Activated naive CD4-positive, alpha-beta T cell treated with anti-CD3 and anti-CD28 coated beads, Interleukin-2, amount 50 U/mL, for 24 hours (primary cell): Measurements from ENCODE around the gene SH3RF3.

Experiments used
- H3K27ac Mint-ChIP-seq: one replicate; pipeline ENCODE4 v1.8.0; 2021; ENCODE audit warnings: mild to moderate bottlenecking, mixed read lengths
- H3K27me3 Mint-ChIP-seq: one replicate; pipeline ENCODE4 v1.8.0; 2021; ENCODE audit warnings: mixed read lengths
- H3K36me3 Mint-ChIP-seq: one replicate; pipeline ENCODE4 v1.8.0; 2021; ENCODE audit warnings: mixed read lengths
- H3K4me1 Mint-ChIP-seq: one replicate; pipeline ENCODE4 v1.8.0; 2021; ENCODE audit warnings: mixed read lengths
- H3K4me3 Mint-ChIP-seq: one replicate; pipeline ENCODE4 v1.8.0; 2021; ENCODE audit warnings: mild to moderate bottlenecking, mixed read lengths
- H3K9me3 Mint-ChIP-seq: one replicate; pipeline ENCODE4 v1.8.0; 2021; ENCODE audit warnings: mixed read lengths

Gene SH3RF3

GRCh38 chr2:109205447-109205846, 76.4 kb downstream of the SH3RF3 start:
- Mint-ChIP-seq H3K27ac (no peak overlapping the region), H3K27me3 (no peaks in the 10 kb centered on the region), H3K9me3 (no peaks in the 10 kb centered on the region), H3K4me1 (peaks cover 20% of the 10 kb centered on the region), H3K36me3 (no peaks in the 10 kb centered on the region), H3K4me3 (no peak overlapping the region)

- H3K27ac Mint-ChIP-seq = no peak overlapping the region
These were observed 77.7 kb downstream of the SH3RF3 start for GRCh38 chr2:109206569-109207146.

GRCh38 chr2:109207176-109207575, 78.2 kb downstream of the SH3RF3 start:
- Mint-ChIP-seq H3K27ac (no peak overlapping the region), H3K36me3 (no peaks in the 10 kb centered on the region), H3K4me3 (no peak overlapping the region), H3K4me1 (peaks cover 25% of the 10 kb centered on the region), H3K9me3 (no peaks in the 10 kb centered on the region), H3K27me3 (no peaks in the 10 kb centered on the region)

More at GRCh38 chr2:109206569-109207146, 77.7 kb downstream of the SH3RF3 start:
- Mint-ChIP-seq H3K27me3 (no peaks in the 10 kb centered on the region), H3K9me3 (no peaks in the 10 kb centered on the region), H3K36me3 (no peaks in the 10 kb centered on the region), H3K4me1 (peaks cover 25% of the 10 kb centered on the region), H3K4me3 (no peak overlapping the region)

- peaks cover 4% of the 10 kb centered on the region for H3K27me3 Mint-ChIP-seq
- H3K4me1 Mint-ChIP-seq = peaks cover 33% of the 10 kb centered on the region
- no peak overlapping the region for H3K27ac Mint-ChIP-seq
- no peaks in the 10 kb centered on the region for H3K9me3 Mint-ChIP-seq
- H3K4me3 Mint-ChIP-seq = no peak overlapping the region
- H3K36me3 Mint-ChIP-seq = no peaks in the 10 kb centered on the region
These were observed 79.3 kb downstream of the SH3RF3 start for GRCh38 chr2:109208071-109208950.

- Mint-ChIP-seq H3K4me1 (peaks cover 36% of the 10 kb centered on the region), H3K36me3 (no peaks in the 10 kb centered on the region), H3K9me3 (no peaks in the 10 kb centered on the region), H3K27me3 (peaks cover 5% of the 10 kb centered on the region), H3K4me3 (no peak overlapping the region), H3K27ac (no peak overlapping the region)
These were observed 79.9 kb downstream of the SH3RF3 start for GRCh38 chr2:109208951-109209335.

GRCh38 chr2:109209412-109209811, 80.4 kb downstream of the SH3RF3 start:
- Mint-ChIP-seq H3K4me1 (peaks cover 36% of the 10 kb centered on the region), H3K9me3 (no peaks in the 10 kb centered on the region), H3K27me3 (peaks cover 10% of the 10 kb centered on the region), H3K4me3 (no peak overlapping the region), H3K36me3 (no peaks in the 10 kb centered on the region), H3K27ac (no peak overlapping the region)

- Mint-ChIP-seq H3K27ac (peak overlapping the region; percentile 36), H3K36me3 (no peaks in the 10 kb centered on the region), H3K4me3 (no peak overlapping the region), H3K9me3 (no peaks in the 10 kb centered on the region), H3K27me3 (peaks cover 13% of the 10 kb centered on the region), H3K4me1 (peaks cover 40% of the 10 kb centered on the region)
These were observed 80.9 kb downstream of the SH3RF3 start for GRCh38 chr2:109209941-109210340.

GRCh38 chr2:109210431-109211200, 81.6 kb downstream of the SH3RF3 start:
- no peak overlapping the region for H3K27ac Mint-ChIP-seq
- H3K27me3 Mint-ChIP-seq = peaks cover 17% of the 10 kb centered on the region

GRCh38 chr2:109211315-109211714, 82.3 kb downstream of the SH3RF3 start:
- H3K4me3 Mint-ChIP-seq = no peak overlapping the region
- peaks cover 49% of the 10 kb centered on the region for H3K4me1 Mint-ChIP-seq
- peaks cover 24% of the 10 kb centered on the region for H3K27me3 Mint-ChIP-seq
- no peak overlapping the region for H3K27ac Mint-ChIP-seq
- H3K9me3 Mint-ChIP-seq = no peaks in the 10 kb centered on the region
- no peaks in the 10 kb centered on the region for H3K36me3 Mint-ChIP-seq

More at GRCh38 chr2:109210431-109211200, 81.6 kb downstream of the SH3RF3 start:
- Mint-ChIP-seq H3K4me3 (no peak overlapping the region), H3K36me3 (no peaks in the 10 kb centered on the region), H3K4me1 (peaks cover 46% of the 10 kb centered on the region), H3K9me3 (no peaks in the 10 kb centered on the region)

- Mint-ChIP-seq H3K27ac (peak overlapping the region; percentile 3), H3K27me3 (peaks cover 31% of the 10 kb centered on the region), H3K9me3 (no peaks in the 10 kb centered on the region), H3K36me3 (peaks cover 3% of the 10 kb centered on the region), H3K4me3 (no peak overlapping the region), H3K4me1 (peaks cover 58% of the 10 kb centered on the region)
These were observed 84.0 kb downstream of the SH3RF3 start for GRCh38 chr2:109212836-109213563.

- peak overlapping the region; percentile 70 for H3K4me3 Mint-ChIP-seq
- peaks cover 31% of the 10 kb centered on the region for H3K27me3 Mint-ChIP-seq
- peaks cover 3% of the 10 kb centered on the region for H3K36me3 Mint-ChIP-seq
- no peaks in the 10 kb centered on the region for H3K9me3 Mint-ChIP-seq
- H3K4me1 Mint-ChIP-seq = peaks cover 67% of the 10 kb centered on the region
- peak overlapping the region; percentile 60 for H3K27ac Mint-ChIP-seq
These were observed 84.8 kb downstream of the SH3RF3 start for GRCh38 chr2:109213646-109214433.

GRCh38 chr2:109214651-109215371, 85.8 kb downstream of the SH3RF3 start:
- peak overlapping the region; percentile 30 for H3K4me3 Mint-ChIP-seq
- peaks cover 3% of the 10 kb centered on the region for H3K36me3 Mint-ChIP-seq
- H3K27me3 Mint-ChIP-seq = peaks cover 33% of the 10 kb centered on the region
- peaks cover 69% of the 10 kb centered on the region for H3K4me1 Mint-ChIP-seq
- no peaks in the 10 kb centered on the region for H3K9me3 Mint-ChIP-seq
- peak overlapping the region; percentile 63 for H3K27ac Mint-ChIP-seq

GRCh38 chr2:109215866-109216265, 86.9 kb downstream of the SH3RF3 start:
- Mint-ChIP-seq H3K4me1 (peaks cover 68% of the 10 kb centered on the region), H3K9me3 (no peaks in the 10 kb centered on the region), H3K27me3 (peaks cover 33% of the 10 kb centered on the region), H3K36me3 (peaks cover 3% of the 10 kb centered on the region), H3K4me3 (no peak overlapping the region), H3K27ac (no peak overlapping the region)

- Mint-ChIP-seq H3K36me3 (peaks cover 3% of the 10 kb centered on the region), H3K9me3 (no peaks in the 10 kb centered on the region), H3K4me3 (no peak overlapping the region), H3K27me3 (peaks cover 33% of the 10 kb centered on the region), H3K27ac (no peak overlapping the region), H3K4me1 (peaks cover 64% of the 10 kb centered on the region)
These were observed 87.3 kb downstream of the SH3RF3 start for GRCh38 chr2:109216332-109216731.
